Nephron (organoid): ENCODE measurements around the gene COL13A1.

Source experiments
- H3K27ac Mint-ChIP-seq, 3 experiments: 2 replicates each; pipeline ENCODE4 v1.8.0; 2020; ENCODE audit warnings: mixed read lengths in 3 of 3, mild to moderate bottlenecking in 2 of 3, moderate library complexity in 1 of 3
- H3K27me3 Mint-ChIP-seq: 2 replicates; pipeline ENCODE4 v1.8.0; 2021; ENCODE audit warnings: low read depth, mild to moderate bottlenecking, moderate library complexity, mixed read lengths
- H3K36me3 Mint-ChIP-seq: 2 replicates; pipeline ENCODE4 v1.8.0; 2020; ENCODE audit warnings: low read depth, mixed read lengths
- H3K4me1 Mint-ChIP-seq: 2 replicates; pipeline ENCODE4 v1.8.0; 2020; ENCODE audit warnings: mixed read lengths
- H3K4me3 Mint-ChIP-seq, 3 experiments: 2 replicates each; pipeline ENCODE4 v1.8.0; 2020; ENCODE audit warnings: mild to moderate bottlenecking in 3 of 3, mixed read lengths in 3 of 3, moderate library complexity in 2 of 3
- H3K9me3 Mint-ChIP-seq: 2 replicates; pipeline ENCODE4 v1.8.0; 2020; ENCODE audit warnings: mixed read lengths
- TF ChIP-seq, protein P1 (sequence below), 3 experiments: fragments of 200-600 bp; sonication (generic); IDR thresholded peaks; one replicate each; pipeline ENCODE4 v1.5.0; 2021; ENCODE audit warnings: antibody characterized with exemption in 3 of 3; ENCODE audit not compliant: unreplicated experiment in 3 of 3

The COL13A1 gene

DNA sequence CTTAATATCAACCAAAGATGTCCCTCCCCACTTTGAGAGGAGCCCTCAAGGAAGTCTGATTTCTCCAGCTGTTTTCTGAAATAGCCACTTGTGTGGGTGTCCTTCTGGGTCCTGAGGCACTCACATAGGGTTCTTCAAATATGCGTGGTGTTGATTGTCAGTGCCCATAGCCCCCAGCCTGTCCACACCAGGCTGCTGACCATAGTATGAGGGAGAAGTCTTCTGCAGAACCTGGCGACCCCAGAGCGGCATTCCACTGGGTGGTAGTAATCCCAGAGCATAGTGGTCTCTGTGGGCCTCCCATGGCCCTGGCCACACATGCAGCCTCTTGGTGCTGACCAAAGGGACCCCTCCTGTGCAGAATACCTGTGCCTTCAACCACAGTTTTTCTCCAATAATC, 168.3 kb downstream of the COL13A1 start:
- H3K9me3 Mint-ChIP-seq = no peaks in the 10 kb centered on the region
- no peaks in the 10 kb centered on the region for H3K36me3 Mint-ChIP-seq
- TF ChIP-seq, protein P1, sequence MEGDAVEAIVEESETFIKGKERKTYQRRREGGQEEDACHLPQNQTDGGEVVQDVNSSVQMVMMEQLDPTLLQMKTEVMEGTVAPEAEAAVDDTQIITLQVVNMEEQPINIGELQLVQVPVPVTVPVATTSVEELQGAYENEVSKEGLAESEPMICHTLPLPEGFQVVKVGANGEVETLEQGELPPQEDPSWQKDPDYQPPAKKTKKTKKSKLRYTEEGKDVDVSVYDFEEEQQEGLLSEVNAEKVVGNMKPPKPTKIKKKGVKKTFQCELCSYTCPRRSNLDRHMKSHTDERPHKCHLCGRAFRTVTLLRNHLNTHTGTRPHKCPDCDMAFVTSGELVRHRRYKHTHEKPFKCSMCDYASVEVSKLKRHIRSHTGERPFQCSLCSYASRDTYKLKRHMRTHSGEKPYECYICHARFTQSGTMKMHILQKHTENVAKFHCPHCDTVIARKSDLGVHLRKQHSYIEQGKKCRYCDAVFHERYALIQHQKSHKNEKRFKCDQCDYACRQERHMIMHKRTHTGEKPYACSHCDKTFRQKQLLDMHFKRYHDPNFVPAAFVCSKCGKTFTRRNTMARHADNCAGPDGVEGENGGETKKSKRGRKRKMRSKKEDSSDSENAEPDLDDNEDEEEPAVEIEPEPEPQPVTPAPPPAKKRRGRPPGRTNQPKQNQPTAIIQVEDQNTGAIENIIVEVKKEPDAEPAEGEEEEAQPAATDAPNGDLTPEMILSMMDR (IDR thresholded peaks at IDR 0.05; ENCODE audit: unreplicated experiment in 3 of 3) = no peak
- no peak overlapping the region for H3K27ac Mint-ChIP-seq
- H3K27me3 Mint-ChIP-seq = peaks cover 35% of the 10 kb centered on the region
- peaks cover 25% of the 10 kb centered on the region for H3K4me1 Mint-ChIP-seq
- no peak overlapping the region for H3K4me3 Mint-ChIP-seq

DNA sequence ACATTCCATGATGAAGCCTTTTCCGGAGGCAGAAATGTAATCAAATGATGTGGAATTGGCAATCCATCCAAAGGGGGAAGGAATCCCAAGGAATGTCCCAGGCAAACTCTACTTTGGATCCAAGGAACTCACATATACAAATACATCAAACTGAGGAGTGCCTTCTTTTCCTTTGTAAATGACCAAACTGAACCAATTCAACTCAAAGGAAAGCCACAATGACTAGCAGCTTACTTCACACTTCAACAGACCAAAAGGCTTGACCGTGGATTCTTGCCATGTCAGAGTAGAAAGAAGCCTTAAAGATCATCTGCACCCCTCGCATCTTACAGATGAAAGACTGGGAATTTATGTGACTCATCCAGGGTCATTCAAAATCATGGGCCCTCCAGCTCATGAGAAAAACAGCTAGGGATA, 171.3 kb downstream of the COL13A1 start:
- Mint-ChIP-seq H3K27me3 (peaks cover 18% of the 10 kb centered on the region), H3K36me3 (peaks cover 9% of the 10 kb centered on the region), H3K4me1 (peaks cover 13% of the 10 kb centered on the region), H3K9me3 (peaks cover 14% of the 10 kb centered on the region), H3K4me3 (no peak overlapping the region), H3K27ac (no peak overlapping the region)
- TF ChIP-seq, protein P1 (IDR thresholded peaks at IDR 0.05; ENCODE audit: unreplicated experiment in 3 of 3) = no peak

DNA sequence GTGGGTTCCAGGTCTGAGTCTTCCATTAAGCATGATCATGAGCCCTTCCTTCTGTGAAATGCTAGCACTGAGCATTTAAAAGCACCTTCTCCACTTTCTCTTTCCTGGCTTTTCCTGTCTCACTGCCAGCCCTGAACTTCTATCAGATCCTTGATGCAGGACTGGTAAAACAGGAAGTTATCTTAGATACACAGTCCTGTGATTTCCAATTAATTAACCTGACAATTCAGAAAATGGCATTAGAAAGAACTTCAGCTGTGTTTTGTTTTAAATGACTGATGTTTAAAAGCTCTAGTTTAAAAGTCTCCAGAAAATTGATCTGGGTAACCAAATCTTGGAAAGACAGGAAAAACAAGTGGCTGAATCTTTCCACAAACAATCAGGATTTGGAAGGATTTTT, 172.0 kb downstream of the COL13A1 start:
- TF ChIP-seq, protein P1 (IDR thresholded peaks at IDR 0.05; ENCODE audit: unreplicated experiment in 3 of 3) = no peak
- Mint-ChIP-seq H3K4me1 (peaks cover 13% of the 10 kb centered on the region), H3K4me3 (no peak overlapping the region), H3K27me3 (peaks cover 11% of the 10 kb centered on the region), H3K9me3 (peaks cover 19% of the 10 kb centered on the region), H3K36me3 (peaks cover 13% of the 10 kb centered on the region), H3K27ac (no peak overlapping the region)

DNA sequence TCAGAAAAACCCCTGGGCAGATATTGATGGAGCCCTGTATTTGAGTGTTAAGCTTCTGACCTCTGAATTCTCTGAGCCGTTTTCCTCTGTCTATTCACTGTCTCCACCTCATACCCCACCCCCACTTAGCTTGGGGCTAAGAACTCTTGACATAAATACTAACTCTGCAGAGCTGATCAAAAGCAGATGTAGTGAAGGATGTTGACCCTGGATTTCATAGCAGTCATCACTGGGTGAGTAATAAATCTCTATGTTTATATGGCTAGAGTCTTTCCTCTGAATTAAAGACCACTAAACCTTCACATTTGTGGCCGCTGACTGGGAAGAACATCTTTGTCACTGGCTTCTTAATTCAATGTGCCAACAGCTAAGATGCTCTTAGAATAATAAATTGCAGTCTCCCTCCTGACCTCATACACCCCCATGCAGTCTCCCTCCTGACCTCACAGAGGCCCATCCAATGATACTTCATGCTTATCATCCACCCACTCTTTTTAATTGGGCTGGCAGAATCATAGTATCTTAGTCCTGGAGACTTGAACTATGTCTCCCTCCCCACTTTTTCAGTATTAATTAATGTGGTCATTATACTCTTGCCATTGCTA, 172.9 kb downstream of the COL13A1 start:
- peaks cover 13% of the 10 kb centered on the region for H3K4me1 Mint-ChIP-seq
- no peak overlapping the region for H3K4me3 Mint-ChIP-seq
- peak overlapping the region in 1 of 3 experiments; percentile 68 for H3K27ac Mint-ChIP-seq
- H3K27me3 Mint-ChIP-seq = peaks cover 5% of the 10 kb centered on the region
- H3K36me3 Mint-ChIP-seq = peaks cover 13% of the 10 kb centered on the region
- TF ChIP-seq, protein P1 (IDR thresholded peaks at IDR 0.05; ENCODE audit: unreplicated experiment in 3 of 3) = no peak
- peaks cover 24% of the 10 kb centered on the region for H3K9me3 Mint-ChIP-seq

DNA sequence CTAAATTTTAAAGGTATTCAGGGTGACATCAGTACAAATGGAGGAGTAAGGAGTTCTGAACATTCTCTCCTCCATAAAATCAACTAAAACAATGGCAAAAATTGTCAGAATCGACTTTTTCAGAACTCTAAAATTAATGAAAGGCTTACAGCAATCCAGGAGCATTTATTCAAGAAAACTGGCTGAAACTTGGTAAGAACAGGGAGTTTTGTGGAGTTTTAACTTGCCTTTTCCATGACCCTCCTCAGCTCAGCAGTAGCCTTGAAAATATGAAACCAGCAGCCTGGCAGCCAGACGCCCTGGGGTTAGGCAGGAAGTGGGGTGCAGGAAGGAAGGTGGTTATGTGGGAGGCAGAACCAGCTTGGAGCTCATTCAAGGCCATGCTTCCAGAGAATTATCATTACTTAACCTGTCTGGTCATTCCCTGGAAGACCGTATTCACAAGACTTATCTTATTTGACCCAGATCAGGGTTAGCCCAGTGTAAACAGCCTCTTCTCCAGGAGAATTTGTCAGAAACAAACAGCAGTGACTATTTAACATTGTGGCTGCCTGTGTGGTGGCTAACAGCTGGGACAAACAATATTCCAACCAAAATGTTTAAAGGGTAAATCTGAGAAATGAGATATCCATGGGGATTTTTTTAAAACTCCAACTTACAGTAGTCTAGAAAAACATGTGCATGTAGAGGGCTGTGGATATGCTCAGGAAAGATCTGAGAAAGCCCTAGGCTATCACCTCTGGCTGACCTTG, 175.3 kb downstream of the COL13A1 start:
- H3K27ac Mint-ChIP-seq = no peak overlapping the region
- peaks cover 45% of the 10 kb centered on the region for H3K9me3 Mint-ChIP-seq
- H3K36me3 Mint-ChIP-seq = peaks cover 13% of the 10 kb centered on the region
- TF ChIP-seq, protein P1 (IDR thresholded peaks at IDR 0.05; ENCODE audit: unreplicated experiment in 3 of 3) = no peak
- peaks cover 3% of the 10 kb centered on the region for H3K27me3 Mint-ChIP-seq
- no peak overlapping the region for H3K4me3 Mint-ChIP-seq
- peaks cover 13% of the 10 kb centered on the region for H3K4me1 Mint-ChIP-seq
